Left renal pelvis (tissue), 4 donors: ENCODE data around the gene DMRT1. TPM values are rescaled to one million over a fixed set of nuclear protein-coding genes. Genes with fewer than 3 reads are reported as not detected.

Experiments
- DNase-seq, 4 donors: peaks; one replicate each; pipeline ENCODE4 v3.0.0-alpha.2; 2013; ENCODE audit warnings: low read depth in 4 of 4, low spot score in 3 of 4
- polyA plus RNA-seq, 4 donors: library from polyadenylated mRNA; unstranded; fragments of 120-200 nt; gene quantifications; one replicate each; pipeline ENCODE4 v1.2.1, GENCODE V29; 2013; ENCODE audit not compliant: insufficient read length in 4 of 4

Gene DMRT1
- not detected for polyA plus RNA-seq

GRCh38 chr9:841371-842209, at the start of gene DMRT1:
Gene DMRT1 (plus strand): TSS chr9:841697. CDS start chr9:841839, 142 bp downstream.
- no peak for DNase-seq

DNA sequence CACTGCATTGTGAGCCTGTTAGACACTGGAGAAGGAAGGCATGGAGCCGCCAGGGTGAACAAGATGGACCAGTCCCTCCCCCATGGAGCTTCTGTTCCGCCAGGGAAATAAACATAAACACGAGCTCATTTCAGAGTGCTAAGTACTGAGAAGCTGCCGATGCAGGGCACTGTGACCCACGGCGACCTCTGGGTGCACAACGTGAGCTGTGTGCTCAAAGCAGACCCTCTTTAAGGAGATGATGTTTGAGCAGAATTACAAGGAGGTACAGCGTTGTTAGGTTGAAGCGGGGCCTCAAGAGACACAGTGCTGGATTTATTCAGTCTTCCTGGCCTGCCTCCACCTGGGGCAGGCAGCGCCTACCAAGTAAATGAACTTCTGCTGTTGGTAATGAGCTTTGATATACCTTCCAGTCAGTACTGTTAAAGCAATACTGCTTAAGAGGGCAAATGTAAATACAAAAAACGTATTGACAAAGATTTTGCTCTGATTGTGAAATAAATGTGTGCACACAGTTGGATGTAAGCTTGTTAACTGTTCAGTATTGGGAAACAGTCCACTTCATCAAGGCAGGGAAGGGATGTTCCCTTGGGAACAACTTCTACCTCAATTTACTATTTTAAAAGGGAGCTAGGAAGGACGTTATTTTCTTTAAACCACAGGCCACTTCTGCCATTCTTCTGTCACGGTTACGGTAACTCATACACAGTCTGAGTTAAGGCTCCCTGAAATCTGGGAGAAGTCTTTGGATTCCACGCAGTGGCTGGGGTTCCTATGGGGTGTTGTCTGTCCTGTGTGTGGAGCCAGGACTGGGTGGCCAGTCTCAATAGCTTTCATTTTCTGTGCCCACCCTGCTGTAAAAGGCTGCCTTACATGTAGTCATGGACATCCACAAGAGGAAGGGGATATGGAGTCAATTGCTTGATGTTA, 48.9 kb upstream of the DMRT1 start:
- DNase-seq, result no peak

- DNase-seq, result no peak
Observed at GRCh38 chr9:794386-794785, 47.1 kb upstream of the DMRT1 start.

GRCh38 chr9:795869-796268, 45.6 kb upstream of the DMRT1 start:
- DNase-seq, result no peak

DNA sequence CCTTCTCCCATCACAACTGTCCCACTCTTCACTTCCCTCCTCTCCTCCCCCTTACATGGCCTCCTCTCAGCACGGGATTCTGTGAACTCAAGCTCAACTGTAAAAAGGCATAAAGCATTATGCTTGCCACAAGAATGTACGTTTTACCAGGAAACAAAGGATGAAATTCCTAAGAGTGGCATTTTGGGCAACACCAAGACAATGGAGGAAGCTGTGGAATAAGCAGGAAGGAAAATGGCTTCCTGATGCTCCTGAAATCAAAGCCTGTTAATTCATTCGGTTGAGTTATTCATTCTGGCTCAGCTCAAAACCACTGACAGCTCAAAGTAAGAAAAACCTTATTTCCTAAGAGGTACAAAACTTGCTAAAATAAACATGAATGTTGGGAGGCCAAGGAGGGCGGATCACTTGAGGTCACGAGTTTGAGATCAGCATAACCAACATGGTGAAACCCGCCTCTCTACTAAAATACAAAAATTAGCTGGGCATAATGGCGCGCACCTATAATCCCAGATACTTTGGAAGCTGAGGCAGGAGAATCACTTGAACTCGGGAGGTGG, 40.8 kb upstream of the DMRT1 start:
- DNase-seq, result no peak

DNA sequence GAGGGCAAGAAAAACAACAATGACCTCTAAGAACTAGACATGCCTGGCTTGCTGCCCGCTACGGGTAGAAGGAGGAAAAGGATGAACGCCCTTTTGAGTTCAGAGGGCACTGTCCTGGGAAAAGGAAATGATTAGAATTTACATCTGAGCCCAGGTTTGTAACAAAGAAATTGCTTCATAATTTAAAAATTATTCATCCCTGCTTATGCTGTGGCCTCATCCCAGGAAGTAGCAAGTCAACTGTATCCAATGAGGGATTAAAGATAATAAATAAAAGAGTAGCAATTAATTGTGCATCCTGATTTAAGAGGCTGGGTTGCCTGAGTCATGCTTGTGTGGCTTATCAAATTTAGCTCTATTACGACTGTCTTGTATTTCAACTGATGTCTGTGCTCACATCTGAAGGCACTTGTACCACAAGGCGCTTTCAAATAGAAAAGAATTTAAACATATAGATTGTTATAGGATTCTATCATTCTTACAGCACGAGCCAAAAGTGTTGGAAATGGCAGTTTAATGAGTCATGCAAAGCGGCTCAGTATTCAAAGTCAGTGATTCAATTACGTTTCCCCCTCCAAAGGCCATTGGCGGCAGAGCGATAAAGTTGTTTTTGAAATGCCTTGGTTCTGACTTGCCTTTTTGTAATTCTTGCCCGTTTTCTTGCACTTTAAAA, 40.0 kb upstream of the DMRT1 start:
- peak in 2 of 4 donors; percentile 4 to 24 for DNase-seq

DNA sequence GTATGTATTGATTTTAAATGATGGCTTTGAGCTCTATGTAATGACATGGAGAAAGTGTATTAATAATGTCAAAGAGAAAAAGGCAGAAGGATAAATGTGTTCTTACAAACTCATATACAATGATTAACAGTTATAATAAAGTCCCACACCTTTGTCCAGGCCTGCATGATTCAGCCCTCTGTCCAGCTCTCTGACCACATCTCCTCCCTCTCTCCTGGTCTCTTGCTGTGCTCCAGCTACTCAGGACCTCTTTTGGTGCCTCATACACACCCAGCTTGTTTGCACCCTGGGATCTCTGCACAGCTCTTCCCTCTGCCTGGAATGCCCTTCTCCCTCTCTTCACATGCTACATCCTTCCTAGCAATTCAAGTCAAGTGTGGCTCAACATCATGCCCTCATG, 37.5 kb upstream of the DMRT1 start:
- DNase-seq, result no peak

- DNase-seq, result no peak
Observed at GRCh38 chr9:805151-805550, 36.3 kb upstream of the DMRT1 start.

GRCh38 chr9:806285-807156, 35.0 kb upstream of the DMRT1 start:
- DNase-seq, result no peak

DNA sequence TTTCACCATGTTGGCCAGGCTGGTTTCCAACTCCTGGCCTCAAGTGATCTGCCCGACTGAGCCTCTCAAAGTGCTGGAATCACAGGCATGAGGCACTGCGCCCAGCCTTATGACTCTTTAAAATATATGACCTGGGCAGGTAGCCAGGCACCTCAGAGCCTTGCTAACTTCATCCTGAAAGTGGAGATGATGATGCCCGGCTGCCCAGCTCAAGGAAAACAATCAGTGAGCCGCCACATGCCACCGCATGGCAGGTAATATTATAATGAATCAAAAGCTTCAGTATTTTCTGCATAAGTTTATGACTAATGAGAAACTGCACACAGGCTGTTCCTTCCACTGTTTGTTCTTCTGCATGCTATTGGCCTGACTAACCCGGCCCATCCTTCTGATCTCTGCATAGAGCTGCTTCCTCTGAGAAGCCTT, 30.4 kb upstream of the DMRT1 start:
- no peak for DNase-seq

- DNase-seq, result no peak
Observed at GRCh38 chr9:818958-819357, 22.5 kb upstream of the DMRT1 start.

- DNase-seq, result no peak
Observed at GRCh38 chr9:826500-827280, 14.8 kb upstream of the DMRT1 start.

GRCh38 chr9:840343-840742, 1.2 kb upstream of the DMRT1 start:
- no peak for DNase-seq

GRCh38 chr9:842635-843426, 1.3 kb downstream of the DMRT1 start:
- DNase-seq, result no peak

GRCh38 chr9:843427-843785, 1.9 kb downstream of the DMRT1 start:
- no peak for DNase-seq

DNA sequence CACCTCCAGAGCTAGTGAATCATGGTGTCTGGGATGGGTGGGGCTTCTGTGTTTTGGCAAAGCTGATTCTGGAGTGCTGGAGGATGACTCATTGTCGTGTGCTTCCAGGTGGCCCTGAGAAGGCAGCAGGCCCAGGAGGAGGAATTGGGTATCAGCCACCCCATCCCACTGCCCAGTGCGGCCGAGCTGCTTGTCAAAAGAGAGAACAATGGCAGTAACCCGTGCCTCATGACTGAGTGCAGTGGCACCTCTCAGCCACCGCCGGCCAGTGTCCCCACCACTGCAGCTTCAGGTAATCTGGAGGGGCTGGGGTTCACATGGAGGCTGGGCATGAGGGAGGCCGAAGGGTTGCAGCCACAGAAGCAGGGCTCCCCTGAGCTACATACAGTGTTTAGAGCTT, 5.4 kb downstream of the DMRT1 start:
- no peak for DNase-seq

- DNase-seq, result no peak
Observed at GRCh38 chr9:847505-847904, 6.0 kb downstream of the DMRT1 start.

- no peak for DNase-seq
Observed at GRCh38 chr9:849431-849830, 7.9 kb downstream of the DMRT1 start.
